ENCODE data around the gene SYNE2. TPM values are rescaled to one million over a fixed set of nuclear protein-coding genes. Genes with fewer than 3 reads are reported as not detected.
A peak's percentile ranks its signal among the peaks of the same experiment; 100 is the strongest.

The SYNE2 gene
- polyA plus RNA-seq, 1 donor = 50.5 TPM

DNA sequence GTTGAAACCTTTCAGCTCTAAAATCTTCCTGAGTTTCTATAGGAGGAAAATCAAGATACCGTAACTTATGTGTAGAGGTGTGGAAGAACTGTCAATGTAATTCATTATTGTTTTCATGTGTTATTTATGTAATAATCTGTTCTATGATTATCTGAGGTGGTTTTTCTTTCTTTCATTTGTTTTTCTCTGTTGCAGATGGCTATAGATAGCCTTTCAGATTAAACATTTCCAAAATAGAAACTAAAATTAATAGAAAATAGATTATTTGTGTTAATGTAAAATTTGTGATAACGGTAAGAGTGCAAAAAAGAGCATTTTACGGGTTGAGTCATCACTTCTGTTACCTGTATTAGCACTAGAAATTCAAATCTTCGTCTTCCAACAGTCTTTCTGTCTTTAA lies 128.8 kb downstream of the SYNE2 start:
- Histone ChIP-seq H3K27me3 (ENCODE audit: control insufficient read depth, insufficient read depth, low read length) (no peaks in the 10 kb centered on the region), H3K9me3 (ENCODE audit: control insufficient read depth, low read depth, low read length) (no peaks in the 10 kb centered on the region), H3K4me3 (ENCODE audit: low read length) (no peak overlapping the region), H3K27ac (ENCODE audit: low read length) (no peak overlapping the region), H3K4me1 (ENCODE audit: control insufficient read depth, insufficient read depth, low read length) (no peaks in the 10 kb centered on the region), H3K36me3 (ENCODE audit: control insufficient read depth, insufficient read depth, low read length) (peaks cover 9% of the 10 kb centered on the region)
- WGBS (ENCODE audit: insufficient coverage, low lambda C conversion rate) = 100% methylated on average over 2 of the region's 4 CpGs
- no peak for DNase-seq

DNA sequence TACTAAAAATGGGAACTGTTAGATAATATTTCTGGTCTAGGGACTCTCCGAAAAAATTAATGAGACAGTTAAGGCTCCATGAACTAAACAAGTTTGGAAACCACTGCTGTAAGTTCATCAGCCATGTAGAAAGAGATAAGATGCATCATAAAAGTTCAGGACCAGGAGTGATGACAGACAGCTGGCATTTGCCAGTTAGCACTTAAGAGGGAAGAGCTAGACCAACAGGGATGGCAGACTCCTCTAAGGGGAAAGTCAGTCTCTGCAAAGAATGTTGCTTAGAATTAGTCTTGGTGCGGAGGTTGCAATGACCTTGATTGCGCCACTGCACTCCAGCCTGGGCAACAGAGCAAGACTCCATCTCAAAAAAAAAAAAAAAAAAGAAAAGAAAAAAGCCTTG lies 129.4 kb downstream of the SYNE2 start:
- peaks cover 9% of the 10 kb centered on the region for H3K36me3 ChIP-seq (ENCODE audit: control insufficient read depth, insufficient read depth, low read length)
- no CpG with 5 or more reads among the region's 3 CpGs for WGBS (ENCODE audit: insufficient coverage, low lambda C conversion rate)

GRCh38 chr14:63982629-63983028 lies 129.8 kb downstream of the SYNE2 start:
- no peak for DNase-seq
- H3K9me3 ChIP-seq (ENCODE audit: control insufficient read depth, low read depth, low read length) = no peaks in the 10 kb centered on the region
- H3K36me3 ChIP-seq (ENCODE audit: control insufficient read depth, insufficient read depth, low read length) = peaks cover 9% of the 10 kb centered on the region
- no peaks in the 10 kb centered on the region for H3K4me1 ChIP-seq (ENCODE audit: control insufficient read depth, insufficient read depth, low read length)
- H3K27me3 ChIP-seq (ENCODE audit: control insufficient read depth, insufficient read depth, low read length) = no peaks in the 10 kb centered on the region
- H3K4me3 ChIP-seq (ENCODE audit: low read length) = no peak overlapping the region
- H3K27ac ChIP-seq (ENCODE audit: low read length) = no peak overlapping the region
- 93% methylated on average over 3 of the region's 3 CpGs for WGBS (ENCODE audit: insufficient coverage, low lambda C conversion rate)

More for the DNA sequence above, 129.4 kb downstream of the SYNE2 start:
- Histone ChIP-seq H3K9me3 (ENCODE audit: control insufficient read depth, low read depth, low read length) (no peaks in the 10 kb centered on the region), H3K4me1 (ENCODE audit: control insufficient read depth, insufficient read depth, low read length) (no peaks in the 10 kb centered on the region), H3K27ac (ENCODE audit: low read length) (no peak overlapping the region), H3K27me3 (ENCODE audit: control insufficient read depth, insufficient read depth, low read length) (no peaks in the 10 kb centered on the region), H3K4me3 (ENCODE audit: low read length) (no peak overlapping the region)
- no peak for DNase-seq

DNA sequence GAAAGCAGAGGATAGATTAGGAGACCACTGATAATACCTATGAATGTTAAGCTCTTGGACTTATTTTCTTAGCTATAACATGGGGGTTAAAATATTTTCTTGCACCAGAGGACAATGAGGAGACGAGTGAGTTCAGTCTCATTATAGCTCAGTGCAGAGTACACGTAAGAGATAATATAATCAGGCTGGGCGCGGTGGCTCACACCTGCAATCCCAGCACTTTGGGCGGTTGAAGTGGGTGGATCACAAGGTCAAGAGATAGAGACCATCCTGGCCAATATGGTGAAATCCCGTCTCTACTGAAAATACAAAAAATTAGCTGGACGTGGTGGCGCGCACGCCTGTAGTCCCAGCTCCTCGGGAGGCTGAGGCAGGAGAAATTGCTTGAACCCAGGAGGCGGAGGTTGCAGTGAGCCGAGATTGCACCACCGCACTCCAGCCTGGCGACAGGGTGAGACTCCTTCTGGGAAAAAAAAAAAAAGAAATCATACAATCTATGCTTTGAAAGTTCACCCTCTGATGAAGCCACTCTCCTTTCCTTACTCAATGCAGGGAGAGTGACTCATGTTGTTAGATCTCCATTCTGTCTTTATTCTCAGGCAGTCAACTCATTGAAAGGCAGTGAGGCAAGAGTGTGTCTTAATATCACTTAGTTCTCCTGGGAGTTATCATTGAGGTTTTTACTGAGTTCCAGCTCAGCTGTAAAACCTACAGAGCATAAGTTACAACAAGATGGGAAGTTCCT lies 134.2 kb downstream of the SYNE2 start:
- Histone ChIP-seq H3K36me3 (ENCODE audit: control insufficient read depth, insufficient read depth, low read length) (peaks cover 10% of the 10 kb centered on the region), H3K9me3 (ENCODE audit: control insufficient read depth, low read depth, low read length) (no peaks in the 10 kb centered on the region), H3K27ac (ENCODE audit: low read length) (peak overlapping the region; percentile 66), H3K4me1 (ENCODE audit: control insufficient read depth, insufficient read depth, low read length) (no peaks in the 10 kb centered on the region), H3K4me3 (ENCODE audit: low read length) (no peak overlapping the region), H3K27me3 (ENCODE audit: control insufficient read depth, insufficient read depth, low read length) (no peaks in the 10 kb centered on the region)
- DNase-seq = peak; percentile 70 to 82
- WGBS (ENCODE audit: insufficient coverage, low lambda C conversion rate) = no CpG with 5 or more reads among the region's 15 CpGs

DNA sequence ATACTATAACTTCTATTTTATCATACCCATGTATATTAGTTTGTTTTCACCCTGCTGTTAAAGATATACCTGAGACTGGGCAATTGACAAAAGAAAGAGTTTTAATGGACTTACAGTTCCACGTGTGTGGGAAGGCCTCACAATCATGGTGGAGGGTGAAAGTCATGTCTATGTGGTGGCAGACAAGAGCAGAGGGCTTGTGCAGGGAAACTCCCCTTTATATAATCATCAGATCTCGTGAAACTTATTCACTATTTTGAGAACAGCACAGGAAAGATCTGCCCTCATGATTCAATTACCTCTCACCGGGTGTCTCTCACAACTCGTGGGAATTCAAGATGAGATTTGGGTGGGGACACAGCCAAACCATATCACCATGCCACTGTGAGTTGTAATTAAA lies 135.8 kb downstream of the SYNE2 start:
- 100% methylated on average over 1 of the region's 4 CpGs for WGBS (ENCODE audit: insufficient coverage, low lambda C conversion rate)
- no peak for DNase-seq
- no peaks in the 10 kb centered on the region for H3K4me1 ChIP-seq (ENCODE audit: control insufficient read depth, insufficient read depth, low read length)
- peaks cover 19% of the 10 kb centered on the region for H3K36me3 ChIP-seq (ENCODE audit: control insufficient read depth, insufficient read depth, low read length)
- no peaks in the 10 kb centered on the region for H3K27me3 ChIP-seq (ENCODE audit: control insufficient read depth, insufficient read depth, low read length)
- no peak overlapping the region for H3K4me3 ChIP-seq (ENCODE audit: low read length)
- no peaks in the 10 kb centered on the region for H3K9me3 ChIP-seq (ENCODE audit: control insufficient read depth, low read depth, low read length)
- H3K27ac ChIP-seq (ENCODE audit: low read length) = no peak overlapping the region

GRCh38 chr14:63991833-63992232 lies 139.0 kb downstream of the SYNE2 start:
- H3K36me3 ChIP-seq (ENCODE audit: control insufficient read depth, insufficient read depth, low read length) = peaks cover 28% of the 10 kb centered on the region
- H3K27ac ChIP-seq (ENCODE audit: low read length) = no peak overlapping the region
- no peaks in the 10 kb centered on the region for H3K9me3 ChIP-seq (ENCODE audit: control insufficient read depth, low read depth, low read length)
- 100% methylated on average over 2 of the region's 7 CpGs for WGBS (ENCODE audit: insufficient coverage, low lambda C conversion rate)
- H3K4me3 ChIP-seq (ENCODE audit: low read length) = no peak overlapping the region
- no peaks in the 10 kb centered on the region for H3K27me3 ChIP-seq (ENCODE audit: control insufficient read depth, insufficient read depth, low read length)
- H3K4me1 ChIP-seq (ENCODE audit: control insufficient read depth, insufficient read depth, low read length) = no peaks in the 10 kb centered on the region
- no peak for DNase-seq

DNA sequence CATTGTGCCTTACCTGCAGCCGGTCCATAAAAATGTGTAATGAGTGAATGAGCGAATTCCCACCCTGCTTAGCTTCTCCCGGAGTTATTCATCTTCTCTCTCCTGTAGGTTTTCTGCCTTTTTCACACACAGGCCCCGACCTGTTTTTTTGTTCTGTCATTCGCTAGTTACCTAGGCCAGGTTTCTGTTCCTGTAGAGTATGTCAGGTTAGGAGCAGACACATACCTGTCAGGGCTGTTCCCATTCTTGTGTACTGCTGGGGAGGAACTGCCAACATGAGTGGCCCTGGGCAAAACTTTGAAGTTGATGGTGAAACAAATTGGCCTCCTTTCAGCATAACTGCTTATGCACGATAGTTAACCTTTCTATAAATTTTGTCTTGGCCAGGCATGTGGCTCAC lies 140.1 kb downstream of the SYNE2 start:
- no peak for DNase-seq
- 100% methylated on average over 1 of the region's 6 CpGs for WGBS (ENCODE audit: insufficient coverage, low lambda C conversion rate)
- Histone ChIP-seq H3K4me3 (ENCODE audit: low read length) (no peak overlapping the region), H3K27ac (ENCODE audit: low read length) (no peak overlapping the region), H3K27me3 (ENCODE audit: control insufficient read depth, insufficient read depth, low read length) (no peaks in the 10 kb centered on the region), H3K4me1 (ENCODE audit: control insufficient read depth, insufficient read depth, low read length) (no peaks in the 10 kb centered on the region), H3K36me3 (ENCODE audit: control insufficient read depth, insufficient read depth, low read length) (peaks cover 36% of the 10 kb centered on the region), H3K9me3 (ENCODE audit: control insufficient read depth, low read depth, low read length) (no peaks in the 10 kb centered on the region)

GRCh38 chr14:63993992-63994391 lies 141.2 kb downstream of the SYNE2 start:
- Histone ChIP-seq H3K9me3 (ENCODE audit: control insufficient read depth, low read depth, low read length) (no peaks in the 10 kb centered on the region), H3K27me3 (ENCODE audit: control insufficient read depth, insufficient read depth, low read length) (no peaks in the 10 kb centered on the region), H3K27ac (ENCODE audit: low read length) (no peak overlapping the region), H3K36me3 (ENCODE audit: control insufficient read depth, insufficient read depth, low read length) (peaks cover 41% of the 10 kb centered on the region), H3K4me3 (ENCODE audit: low read length) (no peak overlapping the region), H3K4me1 (ENCODE audit: control insufficient read depth, insufficient read depth, low read length) (no peaks in the 10 kb centered on the region)
- DNase-seq = no peak
- WGBS (ENCODE audit: insufficient coverage, low lambda C conversion rate) = no CpG with 5 or more reads among the region's 3 CpGs

GRCh38 chr14:63995285-63995684 lies 142.5 kb downstream of the SYNE2 start:
- Histone ChIP-seq H3K4me1 (ENCODE audit: control insufficient read depth, insufficient read depth, low read length) (no peaks in the 10 kb centered on the region), H3K9me3 (ENCODE audit: control insufficient read depth, low read depth, low read length) (no peaks in the 10 kb centered on the region), H3K36me3 (ENCODE audit: control insufficient read depth, insufficient read depth, low read length) (peaks cover 49% of the 10 kb centered on the region), H3K4me3 (ENCODE audit: low read length) (no peak overlapping the region), H3K27ac (ENCODE audit: low read length) (no peak overlapping the region), H3K27me3 (ENCODE audit: control insufficient read depth, insufficient read depth, low read length) (no peaks in the 10 kb centered on the region)
- no peak for DNase-seq
- WGBS (ENCODE audit: insufficient coverage, low lambda C conversion rate) = 100% methylated on average over 1 of the region's 4 CpGs

DNA sequence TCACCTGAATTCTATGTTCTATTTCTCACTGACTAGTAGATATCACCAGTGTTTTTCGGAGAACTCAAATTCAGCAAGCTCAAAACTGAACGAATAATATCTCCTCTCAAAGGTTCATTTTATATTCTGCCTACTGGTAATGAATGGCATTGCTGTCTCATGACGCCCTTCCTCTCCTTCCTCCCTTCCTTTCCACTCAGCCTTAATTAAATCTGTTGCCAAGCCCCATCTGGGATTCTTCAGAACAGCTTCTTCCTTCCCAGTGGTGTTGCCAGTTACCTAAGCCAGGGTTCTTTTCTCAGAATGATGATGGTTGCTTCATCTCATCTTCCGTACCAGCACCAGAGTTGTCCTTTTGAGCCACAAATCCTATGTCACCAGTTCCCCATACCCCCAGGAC lies 143.2 kb downstream of the SYNE2 start:
- no peaks in the 10 kb centered on the region for H3K4me1 ChIP-seq (ENCODE audit: control insufficient read depth, insufficient read depth, low read length)
- peaks cover 47% of the 10 kb centered on the region for H3K36me3 ChIP-seq (ENCODE audit: control insufficient read depth, insufficient read depth, low read length)

DNA sequence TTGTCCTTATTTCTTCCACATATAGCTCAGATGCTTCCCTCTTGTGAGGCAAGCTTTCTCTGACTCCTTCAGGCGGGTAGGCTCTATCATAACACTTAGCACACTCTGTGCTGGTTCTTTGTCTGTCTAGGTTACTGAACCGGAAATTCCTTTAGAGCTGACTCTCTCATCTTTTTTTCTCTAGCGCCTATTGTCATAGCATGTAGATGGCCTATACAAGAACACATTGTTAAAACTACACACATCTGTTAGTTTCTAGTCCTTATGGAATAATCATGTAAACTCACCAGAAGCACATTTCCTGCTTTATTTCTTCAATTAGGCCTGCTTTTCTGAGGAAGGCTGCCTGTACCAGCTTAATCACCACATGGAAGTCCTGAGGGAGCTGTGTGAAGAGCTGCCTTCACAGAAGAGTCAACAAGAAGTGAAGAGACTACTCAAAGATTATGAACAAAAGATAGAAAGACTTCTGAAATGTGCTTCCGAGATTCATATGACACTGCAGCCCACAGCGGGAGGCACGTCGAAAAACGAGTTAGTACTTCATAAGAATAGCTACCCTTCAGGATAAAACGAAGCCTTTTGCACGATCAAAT lies 143.9 kb downstream of the SYNE2 start:
- no peak overlapping the region for H3K4me3 ChIP-seq (ENCODE audit: low read length)
- no peaks in the 10 kb centered on the region for H3K4me1 ChIP-seq (ENCODE audit: control insufficient read depth, insufficient read depth, low read length)
- peaks cover 47% of the 10 kb centered on the region for H3K36me3 ChIP-seq (ENCODE audit: control insufficient read depth, insufficient read depth, low read length)
- 100% methylated on average over 3 of the region's 10 CpGs for WGBS (ENCODE audit: insufficient coverage, low lambda C conversion rate)
- no peak overlapping the region for H3K27ac ChIP-seq (ENCODE audit: low read length)
- no peak for DNase-seq
- peaks cover 2% of the 10 kb centered on the region for H3K9me3 ChIP-seq (ENCODE audit: control insufficient read depth, low read depth, low read length)
- H3K27me3 ChIP-seq (ENCODE audit: control insufficient read depth, insufficient read depth, low read length) = no peaks in the 10 kb centered on the region

More for the DNA sequence above, 143.2 kb downstream of the SYNE2 start:
- Histone ChIP-seq H3K27ac (ENCODE audit: low read length) (no peak overlapping the region), H3K9me3 (ENCODE audit: control insufficient read depth, low read depth, low read length) (no peaks in the 10 kb centered on the region), H3K4me3 (ENCODE audit: low read length) (no peak overlapping the region), H3K27me3 (ENCODE audit: control insufficient read depth, insufficient read depth, low read length) (no peaks in the 10 kb centered on the region)
- no peak for DNase-seq
- WGBS (ENCODE audit: insufficient coverage, low lambda C conversion rate) = no CpG with 5 or more reads among the region's 4 CpGs
